HEK293 (cell line): Measurements from ENCODE around the gene PBRM1.

Source experiments
- CTCF ChIP-seq: fragments of 450-650 bp; formaldehyde crosslinking; IDR thresholded peaks from 2 replicates; pipeline ENCODE4 v1.5.1; 2016; ENCODE audit warnings: missing biosample characterization, missing genetic modification characterization
- MEIS1 ChIP-seq: sonication (generic); formaldehyde crosslinking; IDR thresholded peaks from 2 replicates; pipeline ENCODE4 v1.8.1; 2022; ENCODE audit warnings: missing genetic modification reagents, mild to moderate bottlenecking, borderline replicate concordance
- PRDM4 ChIP-seq: fragments of 450-650 bp; formaldehyde crosslinking; IDR thresholded peaks from 2 replicates; pipeline ENCODE4 v1.5.1; 2017; ENCODE audit warnings: missing biosample characterization, missing genetic modification characterization
- SALL2 ChIP-seq: fragments of 450-650 bp; formaldehyde crosslinking; IDR thresholded peaks from 2 replicates; pipeline ENCODE4 v1.5.0; 2017; ENCODE audit warnings: missing biosample characterization, mild to moderate bottlenecking, missing genetic modification characterization, borderline replicate concordance
- ZBTB21 ChIP-seq: fragments of 450-650 bp; formaldehyde crosslinking; IDR thresholded peaks from 2 replicates; pipeline ENCODE4 v1.5.1; 2017; ENCODE audit warnings: missing biosample characterization, missing genetic modification characterization
- ZBTB7A ChIP-seq: fragments of 450-650 bp; formaldehyde crosslinking; IDR thresholded peaks from 2 replicates; pipeline ENCODE4 v1.5.1; 2016; ENCODE audit warnings: low read depth, missing biosample characterization, missing genetic modification characterization
- ZFP69B ChIP-seq: fragments of 450-650 bp; formaldehyde crosslinking; IDR thresholded peaks from 2 replicates; pipeline ENCODE4 v1.5.1; 2016; ENCODE audit warnings: missing biosample characterization, missing genetic modification characterization
- ZNF138 ChIP-seq: fragments of 450-650 bp; formaldehyde crosslinking; IDR thresholded peaks from 2 replicates; pipeline ENCODE4 v1.5.1; 2016; ENCODE audit warnings: missing biosample characterization, missing genetic modification characterization, borderline replicate concordance
- ZNF19 ChIP-seq: fragments of 450-650 bp; formaldehyde crosslinking; IDR thresholded peaks from 2 replicates; pipeline ENCODE4; 2016; ENCODE audit warnings: missing biosample characterization, missing genetic modification characterization, low read depth
- ZNF670 ChIP-seq: fragments of 450-650 bp; formaldehyde crosslinking; IDR thresholded peaks from 2 replicates; pipeline ENCODE4 v1.5.1; 2016; ENCODE audit warnings: missing biosample characterization, missing genetic modification characterization, low read depth
- ZNF777 ChIP-seq: fragments of 450-650 bp; formaldehyde crosslinking; IDR thresholded peaks from 2 replicates; pipeline ENCODE4 v1.5.1; 2017; ENCODE audit warnings: missing biosample characterization, missing genetic modification characterization, borderline replicate concordance
- ZNF792 ChIP-seq: fragments of 450-650 bp; formaldehyde crosslinking; IDR thresholded peaks from 2 replicates; pipeline ENCODE4 v1.5.1; 2016; ENCODE audit warnings: missing biosample characterization, missing genetic modification characterization
- ZNF830 ChIP-seq: fragments of 450-650 bp; IDR thresholded peaks from 2 replicates; pipeline ENCODE4 v1.5.0; 2018; ENCODE audit warnings: missing biosample characterization, missing genetic modification characterization, low read depth, mild to moderate bottlenecking, moderate library complexity

- TF ChIP-seq ZNF19 (no peak), ZFP69B (no peak), ZNF777 (no peak), MEIS1 (CRISPR knock-in tag) (no peak), ZNF670 (no peak), CTCF (tag by site-specific recombination) (no peak), SALL2 (no peak), ZBTB21 (no peak), ZNF792 (no peak), ZNF830 (tag by site-specific recombination) (no peak), ZNF138 (tag by site-specific recombination) (no peak), ZBTB7A (tag by site-specific recombination) (no peak), PRDM4 (tag by site-specific recombination) (no peak)
These were observed 40.2 kb downstream of the PBRM1 start for GRCh38 chr3:52645549-52645948.
